GM10847 (cell line): Measurements from ENCODE around the gene FAM20C.

ENCODE experiments used
- POLR2A ChIP-seq: IDR thresholded peaks from 2 replicates; pipeline ENCODE4 v1.6.1; 2011; ENCODE audit not compliant: insufficient read length; ENCODE audit errors: extremely low read depth

FAM20C gene

GRCh38 chr7:166338-167060, 25.9 kb upstream of the FAM20C start:
- no peak for TF ChIP-seq POLR2A

DNA sequence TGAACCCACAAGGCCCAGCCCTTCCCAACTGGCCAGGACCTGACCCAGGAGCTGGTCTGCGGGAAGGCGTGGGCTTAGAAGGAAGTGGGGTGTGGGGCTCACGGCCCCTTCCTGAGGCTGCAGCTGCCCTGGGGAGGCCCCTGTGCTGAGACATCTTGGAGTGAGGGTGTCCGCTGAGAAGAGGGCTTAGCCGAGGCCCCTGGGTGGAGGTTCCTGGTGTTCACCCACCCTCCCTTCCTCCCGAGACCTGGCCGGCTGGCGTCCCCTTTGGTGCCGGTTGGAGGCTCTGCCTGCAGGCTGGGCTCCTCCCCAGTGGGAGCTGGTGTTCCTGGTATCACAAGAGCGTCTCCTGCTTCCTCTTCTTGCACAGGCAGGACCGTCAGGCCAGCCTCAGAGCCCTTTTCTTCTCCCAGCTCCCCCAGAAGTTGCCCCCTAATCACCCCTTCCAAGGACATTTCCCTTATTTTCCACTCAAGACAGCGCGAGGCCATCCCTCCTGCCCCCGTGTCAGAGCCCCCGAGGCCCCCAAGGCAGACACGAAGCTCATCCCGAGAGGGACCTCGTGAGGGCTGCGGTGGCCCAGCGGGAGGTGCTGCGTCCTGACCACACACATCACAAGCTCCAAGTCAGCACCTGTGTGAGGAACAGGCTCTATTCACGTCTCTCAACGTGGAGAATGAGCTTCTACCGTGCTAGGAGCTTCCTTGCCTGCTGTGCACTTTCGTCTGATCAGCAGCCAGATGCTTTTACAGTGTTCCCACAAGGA, 25.1 kb upstream of the FAM20C start:
- no peak for TF ChIP-seq POLR2A

GRCh38 chr7:167976-168791, 24.2 kb upstream of the FAM20C start:
- TF ChIP-seq POLR2A = no peak

- no peak for TF ChIP-seq POLR2A
Observed at GRCh38 chr7:169276-170172, 22.8 kb upstream of the FAM20C start.

DNA sequence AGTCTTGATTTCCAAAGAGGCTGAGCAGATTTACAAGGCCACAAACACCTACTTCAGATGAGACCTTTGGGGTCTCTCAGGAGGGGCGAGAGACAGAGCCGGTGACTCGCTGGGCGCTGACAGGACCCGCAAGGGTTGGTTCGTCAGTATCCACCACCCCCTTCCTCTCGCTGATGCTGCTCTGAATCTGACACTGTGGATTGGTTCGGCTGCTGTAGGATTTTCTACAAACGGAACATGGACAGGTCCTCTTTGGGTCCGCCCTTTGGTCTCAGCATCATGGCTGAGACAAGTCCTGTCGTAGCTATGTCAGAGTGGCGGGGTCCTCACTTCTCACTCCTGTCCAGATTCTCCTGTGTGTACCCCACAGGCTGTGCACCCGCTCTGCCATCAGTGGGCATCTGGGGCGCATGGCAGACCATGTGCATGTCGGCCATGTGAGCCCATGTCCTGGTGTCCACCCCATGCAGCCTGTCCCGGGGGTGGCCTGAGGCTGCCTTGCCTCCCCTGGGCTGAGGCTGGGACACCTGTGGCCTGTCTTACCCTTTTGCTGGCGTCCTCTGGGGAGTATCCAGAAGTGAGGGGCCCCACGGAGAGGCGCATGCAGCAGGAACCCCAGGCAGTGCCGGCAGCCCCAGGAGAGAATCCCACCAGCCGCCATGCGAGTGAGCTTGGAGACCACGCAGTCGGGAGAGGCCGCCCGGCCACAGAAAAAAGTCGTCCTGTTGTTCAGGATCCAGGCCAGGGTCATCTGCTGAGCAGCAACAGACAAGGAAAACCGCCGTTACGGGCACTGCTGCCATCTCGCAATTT, 21.6 kb upstream of the FAM20C start:
- TF ChIP-seq POLR2A = no peak

GRCh38 chr7:171364-171904, 20.9 kb upstream of the FAM20C start:
- no peak for TF ChIP-seq POLR2A

- TF ChIP-seq POLR2A = no peak
Observed at GRCh38 chr7:171912-172515, 20.4 kb upstream of the FAM20C start.

GRCh38 chr7:173209-173918, 19.0 kb upstream of the FAM20C start:
- TF ChIP-seq POLR2A = no peak

DNA sequence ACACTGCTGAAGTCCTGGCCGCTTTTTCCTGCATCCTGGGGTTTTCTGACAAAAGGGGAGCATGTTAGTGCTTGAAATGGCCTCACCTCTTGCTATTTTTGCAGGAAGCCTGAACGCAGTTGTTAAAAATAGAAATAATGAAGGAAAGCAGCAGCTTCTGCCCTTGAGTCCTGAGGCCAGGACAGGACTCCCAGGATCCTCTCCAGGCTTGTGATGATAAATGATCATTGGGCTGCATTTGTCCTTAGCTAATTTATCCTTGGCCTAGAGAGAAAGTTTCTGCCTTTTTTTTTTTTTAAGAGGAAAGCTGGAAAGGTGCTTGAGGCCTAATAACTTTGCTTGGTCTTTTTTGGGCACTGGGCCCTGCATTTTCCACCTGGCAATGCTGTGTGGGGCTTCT, 17.7 kb upstream of the FAM20C start:
- no peak for TF ChIP-seq POLR2A

GRCh38 chr7:175955-176354, 16.4 kb upstream of the FAM20C start:
- no peak for TF ChIP-seq POLR2A

- no peak for TF ChIP-seq POLR2A
Observed at GRCh38 chr7:176381-176780, 16.0 kb upstream of the FAM20C start.

DNA sequence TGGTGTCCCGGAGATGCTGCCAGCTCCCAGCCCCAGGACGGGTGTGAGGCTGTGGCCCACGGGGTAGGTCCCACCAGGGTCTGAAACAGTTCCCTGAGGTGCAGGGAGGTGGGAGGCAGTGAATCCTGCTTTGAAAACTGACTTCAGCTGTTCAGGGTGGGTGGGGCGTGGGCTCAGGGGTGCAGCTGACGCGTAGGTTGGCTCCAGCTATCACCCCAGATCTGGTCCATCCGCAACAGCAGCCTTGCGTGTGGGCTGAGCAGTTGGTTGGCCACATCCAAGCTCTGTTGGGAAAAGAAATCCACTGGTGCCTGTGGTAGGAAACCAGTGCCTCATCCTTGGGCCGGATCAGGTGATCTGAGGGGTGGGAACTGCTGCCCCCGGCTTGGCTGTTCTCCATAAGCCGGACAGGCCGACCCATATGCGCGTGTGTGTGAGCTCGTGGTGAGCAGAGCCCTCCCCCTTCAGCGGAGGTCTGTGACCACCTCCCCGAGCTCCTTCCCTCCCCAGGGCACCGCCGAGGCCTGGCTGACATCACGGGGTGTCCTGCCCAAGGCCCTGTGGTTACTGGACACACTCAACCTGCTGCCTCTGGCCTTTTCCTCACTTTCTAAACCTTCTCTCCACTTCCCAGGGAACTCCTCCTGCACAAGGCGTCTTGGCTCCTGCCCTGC, 15.4 kb upstream of the FAM20C start:
- no peak for TF ChIP-seq POLR2A

DNA sequence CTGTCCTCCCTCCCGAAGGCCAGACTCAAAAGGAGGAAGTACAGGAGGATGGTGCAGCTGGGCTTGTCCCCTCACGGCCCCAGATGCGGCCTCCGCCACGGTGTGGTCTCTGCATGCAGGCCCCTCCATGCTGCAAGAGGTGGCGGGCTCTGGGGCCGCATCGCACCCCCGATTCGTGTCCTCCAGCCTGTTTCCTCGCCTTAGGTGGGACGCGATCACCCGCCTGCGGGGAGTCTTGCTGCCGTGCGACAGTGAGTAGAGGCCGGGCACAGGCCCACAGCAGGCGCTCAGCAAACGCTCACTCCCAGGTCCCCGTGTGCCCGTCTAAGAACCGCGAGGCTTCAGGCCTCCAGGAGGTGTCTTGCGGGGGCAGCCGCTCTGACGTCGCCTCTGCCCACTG, 13.9 kb upstream of the FAM20C start:
- TF ChIP-seq POLR2A = no peak
